22Rv1 (cell line): ENCODE results near the gene IL36A.

Experiments
- CTCF ChIP-seq: fragments of 450-650 bp; IDR thresholded peaks from 2 replicates; pipeline ENCODE4 v1.5.1; 2017; ENCODE audit warnings: mild to moderate bottlenecking
- ZFX ChIP-seq: fragments of 450-650 bp; IDR thresholded peaks from 2 replicates; pipeline ENCODE4 v1.6.1; 2017; ENCODE audit warnings: antibody characterized with exemption, borderline replicate concordance

- no peak for TF ChIP-seq CTCF
- no peak for TF ChIP-seq ZFX
Measured at GRCh38 chr2:112973156-112973555, 32.1 kb upstream of the IL36A start.
